HG02759 (cell line): ENCODE data around the gene MAGI2.

Experiments used
- ATAC-seq: cut with Tn5 transposase; IDR thresholded peaks from one replicate; pipeline ENCODE4 v1.9.1; 2021; ENCODE audit warnings: mild to moderate bottlenecking, moderate library complexity; ENCODE audit not compliant: unreplicated experiment

The MAGI2 gene

GRCh38 chr7:78448911-78449310 is 1004.6 kb downstream of the MAGI2 start:
- no peak for ATAC-seq

GRCh38 chr7:78444267-78444666 is 1009.2 kb downstream of the MAGI2 start:
- ATAC-seq = no peak

- ATAC-seq = no peak
These were observed 1009.7 kb downstream of the MAGI2 start for GRCh38 chr7:78443811-78444210.

GRCh38 chr7:78441737-78442136 is 1011.7 kb downstream of the MAGI2 start:
- no peak for ATAC-seq

GRCh38 chr7:78438433-78438832 is 1015.0 kb downstream of the MAGI2 start:
- ATAC-seq = no peak

GRCh38 chr7:78437118-78437517 is 1016.3 kb downstream of the MAGI2 start:
- ATAC-seq = no peak

- no peak for ATAC-seq
These were observed 1018.1 kb downstream of the MAGI2 start for GRCh38 chr7:78435355-78435754.

GRCh38 chr7:78434281-78434680 is 1019.2 kb downstream of the MAGI2 start:
- ATAC-seq = no peak

GRCh38 chr7:78433421-78433820 is 1020.0 kb downstream of the MAGI2 start:
- no peak for ATAC-seq

- no peak for ATAC-seq
These were observed 1023.6 kb downstream of the MAGI2 start for GRCh38 chr7:78429878-78430277.

- ATAC-seq = no peak
These were observed 1026.3 kb downstream of the MAGI2 start for GRCh38 chr7:78427209-78427608.

- no peak for ATAC-seq
These were observed 1033.5 kb downstream of the MAGI2 start for GRCh38 chr7:78420001-78420400.

GRCh38 chr7:78417180-78417853 is 1036.2 kb downstream of the MAGI2 start:
- no peak for ATAC-seq

- no peak for ATAC-seq
These were observed 1039.9 kb downstream of the MAGI2 start for GRCh38 chr7:78413568-78413967.

- no peak for ATAC-seq
These were observed 1041.1 kb downstream of the MAGI2 start for GRCh38 chr7:78412216-78412858.

GRCh38 chr7:78407031-78407430 is 1046.4 kb downstream of the MAGI2 start:
- no peak for ATAC-seq

GRCh38 chr7:78406531-78406930 is 1046.9 kb downstream of the MAGI2 start:
- ATAC-seq = no peak

- ATAC-seq = no peak
These were observed 1051.4 kb downstream of the MAGI2 start for GRCh38 chr7:78402096-78402495.

- no peak for ATAC-seq
These were observed 1053.4 kb downstream of the MAGI2 start for GRCh38 chr7:78400038-78400437.

GRCh38 chr7:78399033-78399769 is 1054.3 kb downstream of the MAGI2 start:
- ATAC-seq = no peak

- ATAC-seq = no peak
These were observed 1054.9 kb downstream of the MAGI2 start for GRCh38 chr7:78398576-78398975.

- no peak for ATAC-seq
These were observed 1055.4 kb downstream of the MAGI2 start for GRCh38 chr7:78398081-78398480.
